Activated CD8-positive, alpha-beta memory T cell treated with anti-CD3 and anti-CD28 coated beads for 48 hours (primary cell): ENCODE data around the gene MACROD2.

Experiments used
- DNase-seq, 3 experiments: peaks; one replicate each; pipeline ENCODE4 v3.0.0-alpha.2; 2020; ENCODE audit warnings: low read depth in 2 of 3, low spot score in 2 of 3

The MACROD2 gene

DNA sequence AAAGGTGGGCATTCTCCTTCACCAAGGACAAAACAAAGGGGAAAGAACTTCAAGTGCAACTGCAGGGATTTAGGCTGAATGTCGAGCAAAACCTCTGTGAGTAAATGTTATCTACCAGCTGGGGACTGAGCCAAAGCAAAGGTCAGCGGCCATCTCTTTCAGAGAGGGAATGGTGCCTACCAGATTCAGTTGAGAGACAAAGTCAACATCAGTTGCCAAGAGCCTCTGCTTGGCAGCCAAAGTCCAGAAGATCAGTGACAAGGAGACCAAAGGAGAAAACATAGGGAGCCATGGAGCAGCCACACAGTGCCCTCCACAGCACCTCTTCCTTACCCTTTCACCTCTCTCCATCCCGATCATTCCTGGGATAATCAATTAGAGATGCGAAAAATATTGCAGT, 2105.5 kb downstream of the MACROD2 start:
- DNase-seq: no peak
